Heart left ventricle (tissue), 13 donors: ENCODE measurements around the gene DYNC1H1.

Source experiments
- POLR2A ChIP-seq, 2 donors: fragments of 450-650 bp; IDR thresholded peaks; one replicate each; pipeline ENCODE4 v1.6.1; 2017; ENCODE audit warnings: antibody characterized with exemption in 2 of 2, mild to moderate bottlenecking in 2 of 2, moderate library complexity in 2 of 2
- TF ChIP-seq, protein P1 (sequence below), 12 donors: fragments of 200-600 bp; sonication (generic) in 4 of 12; IDR thresholded peaks; one replicate each; pipeline versions ENCODE4 v1.5.0 to v1.8.0; 2018 to 2022; ENCODE audit warnings: antibody characterized with exemption in 12 of 12, mild to moderate bottlenecking in 5 of 12
- donor health status: ischemic (EF 13 %, LVEDD 7.1; RV severe dilation, severe dysfunction).
- donor health status: DM: no; HTN: yes; CAD: no.
- donor health status: DM: no; HTN: no; CAD: no.
- donor health status: ischemic (EF 25% LVEDD 6.9; RV normal size, moderate dysfunction).
- donor health status: ischemic (EF 25% LVEDD 5.7; RV mildly dilated, moderate dysfunction).
- donor health status: ischemic (EF 35%, LVEDD 5.7; RV mildly dilated, moderate dysfunction).
- donor health status: nonischemic (EF 11% LVEDD 7.7; RV severe dilation, severe dysfunction).
- donor health status: DM: yes; HTN: yes; CAD: no.
- donor health status: PGD.
- donor health status: ischemic (EF 29% LVEDD 5.4; RV normal size, mild dysfunction).
- donor health status: nonischemic (EF 23%, LVEDD 6.1; RV moderate dilation, normal function).

DNA sequence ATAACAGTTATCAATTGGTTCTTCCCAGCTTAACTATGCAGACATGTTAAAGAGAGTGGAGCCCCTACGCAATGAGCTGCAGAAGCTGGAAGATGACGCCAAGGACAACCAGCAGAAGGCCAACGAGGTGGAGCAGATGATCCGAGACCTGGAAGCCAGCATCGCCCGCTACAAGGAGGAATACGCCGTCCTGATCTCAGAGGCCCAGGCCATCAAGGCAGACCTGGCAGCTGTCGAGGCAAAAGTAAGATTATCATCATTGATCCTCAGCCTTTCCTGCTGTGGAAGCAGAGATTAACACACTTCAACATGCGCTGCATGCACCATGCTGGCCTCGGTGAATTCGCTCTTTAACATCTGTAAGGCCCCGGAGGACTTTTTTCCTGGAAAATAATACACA is 68.9 kb downstream of the DYNC1H1 start:
- no peak for TF ChIP-seq POLR2A (IDR thresholded peaks at IDR 0.05)
- TF ChIP-seq, protein P1, sequence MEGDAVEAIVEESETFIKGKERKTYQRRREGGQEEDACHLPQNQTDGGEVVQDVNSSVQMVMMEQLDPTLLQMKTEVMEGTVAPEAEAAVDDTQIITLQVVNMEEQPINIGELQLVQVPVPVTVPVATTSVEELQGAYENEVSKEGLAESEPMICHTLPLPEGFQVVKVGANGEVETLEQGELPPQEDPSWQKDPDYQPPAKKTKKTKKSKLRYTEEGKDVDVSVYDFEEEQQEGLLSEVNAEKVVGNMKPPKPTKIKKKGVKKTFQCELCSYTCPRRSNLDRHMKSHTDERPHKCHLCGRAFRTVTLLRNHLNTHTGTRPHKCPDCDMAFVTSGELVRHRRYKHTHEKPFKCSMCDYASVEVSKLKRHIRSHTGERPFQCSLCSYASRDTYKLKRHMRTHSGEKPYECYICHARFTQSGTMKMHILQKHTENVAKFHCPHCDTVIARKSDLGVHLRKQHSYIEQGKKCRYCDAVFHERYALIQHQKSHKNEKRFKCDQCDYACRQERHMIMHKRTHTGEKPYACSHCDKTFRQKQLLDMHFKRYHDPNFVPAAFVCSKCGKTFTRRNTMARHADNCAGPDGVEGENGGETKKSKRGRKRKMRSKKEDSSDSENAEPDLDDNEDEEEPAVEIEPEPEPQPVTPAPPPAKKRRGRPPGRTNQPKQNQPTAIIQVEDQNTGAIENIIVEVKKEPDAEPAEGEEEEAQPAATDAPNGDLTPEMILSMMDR (IDR thresholded peaks at IDR 0.05): no peak
